NCI-H460 (cell line): Measurements from ENCODE around the gene PCDH9. TPM values are rescaled to one million over a fixed set of nuclear protein-coding genes. Genes with fewer than 3 reads are reported as not detected.
"Not testable (repeated sequence)": the region's sequence is repeated elsewhere in the genome, so short reads cannot be mapped to it uniquely, and the experiment has no call there.

Experiments
- DNase-seq: peaks from one replicate; pipeline ENCODE4 v3.0.0-alpha.2; 2016; ENCODE audit warnings: low read depth; ENCODE audit errors: extremely low read depth
- total RNA-seq: library from RNA; depleted of rRNA; stranded (reverse); fragments of >200 nt; shearing (Covaris generic); gene quantifications from 2 replicates; pipeline ENCODE4 v1.2.3, GENCODE V29; 2014

Gene PCDH9
- total RNA-seq, 1 experiment from 2014 or later, result 3.0 TPM

DNA sequence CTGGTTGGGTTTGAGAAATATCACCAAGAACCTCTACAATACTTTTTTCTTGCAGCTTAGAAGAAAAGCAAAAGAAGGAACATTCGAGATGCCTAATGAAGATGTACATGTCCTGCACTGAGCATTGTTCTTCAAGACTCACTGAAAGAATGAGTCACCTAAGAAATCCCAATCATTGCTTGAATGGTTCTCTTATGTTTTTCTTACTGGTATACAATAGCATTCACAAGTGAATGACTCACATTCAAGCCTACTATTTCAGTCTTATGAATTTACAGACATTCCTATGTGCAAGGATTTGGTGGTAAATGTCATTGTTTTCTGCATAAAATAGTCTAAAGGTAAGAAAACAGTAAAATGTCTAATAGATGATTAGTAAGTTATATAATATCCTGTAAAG lies 594.6 kb downstream of the PCDH9 start:
- DNase-seq, result peak; percentile 9

GRCh38 chr13:66634384-66634783 lies 595.8 kb downstream of the PCDH9 start:
- DNase-seq, result no peak

DNA sequence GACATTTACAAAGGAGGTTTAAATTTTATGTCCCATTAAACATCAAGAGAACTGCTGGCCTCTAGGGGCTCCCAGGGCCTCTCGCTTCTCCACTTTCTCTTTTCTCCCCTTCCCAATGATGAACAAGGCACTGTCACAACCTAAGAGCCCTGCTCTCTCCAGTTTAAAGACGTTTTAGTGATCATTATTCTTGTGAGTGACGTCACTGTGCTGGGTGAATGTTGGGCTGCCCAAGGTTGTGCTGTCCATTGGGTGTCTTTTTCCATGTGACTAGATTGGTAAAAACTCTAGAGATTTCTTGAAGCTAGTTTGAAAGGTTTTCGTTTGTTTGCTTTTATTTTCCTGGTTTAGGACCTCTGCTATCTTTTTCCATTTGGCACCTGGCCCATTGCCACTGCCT lies 602.6 kb downstream of the PCDH9 start:
- DNase-seq, result no peak

GRCh38 chr13:66624302-66624701 lies 605.8 kb downstream of the PCDH9 start:
- DNase-seq, result no peak

- DNase-seq, result no peak
Observed at GRCh38 chr13:66623129-66623820, 606.9 kb downstream of the PCDH9 start.

DNA sequence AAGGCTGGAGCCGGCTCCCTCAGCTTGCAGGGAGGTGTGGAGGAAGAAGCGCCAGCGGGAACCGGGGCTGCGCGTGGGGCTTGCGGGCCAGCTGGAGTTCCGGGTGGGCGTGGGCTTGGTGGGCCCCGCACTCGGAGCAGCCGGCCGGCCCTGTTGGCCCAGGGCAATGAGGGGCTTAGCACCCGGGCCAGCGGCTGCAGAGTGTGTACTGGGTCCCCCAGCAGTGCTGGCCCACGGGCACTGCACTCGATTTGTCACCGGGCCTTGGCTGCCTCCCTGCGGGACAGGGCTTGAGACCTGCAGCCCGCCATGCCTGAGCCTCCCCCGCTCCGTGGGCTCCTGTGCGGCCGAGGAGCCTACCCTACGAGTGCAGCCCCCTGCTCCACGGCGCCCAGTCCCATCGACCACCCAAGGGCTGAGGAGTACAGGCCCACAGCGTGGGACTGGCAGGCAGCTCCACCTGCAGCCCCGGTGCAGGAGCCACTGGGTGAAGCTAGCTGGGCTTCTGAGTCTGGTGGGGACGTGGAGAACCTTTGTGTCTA lies 608.2 kb downstream of the PCDH9 start:
- not testable (repeated sequence) for DNase-seq

GRCh38 chr13:66618702-66619101 lies 611.4 kb downstream of the PCDH9 start:
- DNase-seq, result peak; percentile 25

DNA sequence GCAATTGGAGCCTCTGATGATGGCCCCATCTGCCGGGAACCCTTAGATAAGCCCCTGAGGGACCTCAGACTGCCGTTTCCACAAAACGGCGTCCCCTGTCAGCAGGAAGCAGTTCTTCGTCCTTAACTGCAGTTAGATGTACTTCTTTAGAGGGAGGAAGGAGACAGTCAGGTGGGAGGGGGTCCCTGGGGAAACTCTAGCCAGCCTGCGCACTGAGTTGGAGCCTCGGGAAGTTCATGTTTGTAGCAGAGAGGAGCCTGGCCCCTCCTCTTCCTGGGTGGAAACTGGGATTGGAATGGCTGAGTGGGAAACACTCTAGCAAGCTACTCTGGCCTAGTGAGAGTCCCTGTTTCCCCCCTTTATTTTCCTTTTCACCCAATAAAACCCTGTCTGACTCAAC lies 612.4 kb downstream of the PCDH9 start:
- DNase-seq, result no peak

DNA sequence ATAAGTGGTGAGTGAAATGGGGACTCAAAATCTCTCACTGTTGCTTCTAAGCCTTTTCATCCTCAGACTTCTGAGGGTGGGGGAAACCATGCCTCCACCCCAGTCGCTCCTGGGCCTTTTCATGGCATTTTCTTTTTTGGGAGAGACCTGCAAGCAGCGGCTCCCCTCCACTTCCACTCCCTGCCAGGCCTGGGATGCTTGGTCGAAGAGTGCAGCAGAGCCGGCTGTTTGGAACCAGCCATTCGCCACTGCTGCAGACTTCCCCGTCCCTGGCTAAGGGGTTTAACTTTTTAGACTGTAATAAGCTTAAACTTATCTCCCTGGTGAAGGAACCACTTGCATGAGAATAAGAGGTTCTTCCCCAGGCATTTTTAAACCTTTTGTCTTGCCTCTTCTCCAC lies 617.2 kb downstream of the PCDH9 start:
- no peak for DNase-seq

GRCh38 chr13:66586489-66586888 lies 643.6 kb downstream of the PCDH9 start:
- DNase-seq, result no peak

- DNase-seq, result no peak
Observed at GRCh38 chr13:66585669-66586203, 644.4 kb downstream of the PCDH9 start.

- no peak for DNase-seq
Observed at GRCh38 chr13:66581675-66582074, 648.5 kb downstream of the PCDH9 start.

- DNase-seq, result no peak
Observed at GRCh38 chr13:66578305-66578704, 651.8 kb downstream of the PCDH9 start.

DNA sequence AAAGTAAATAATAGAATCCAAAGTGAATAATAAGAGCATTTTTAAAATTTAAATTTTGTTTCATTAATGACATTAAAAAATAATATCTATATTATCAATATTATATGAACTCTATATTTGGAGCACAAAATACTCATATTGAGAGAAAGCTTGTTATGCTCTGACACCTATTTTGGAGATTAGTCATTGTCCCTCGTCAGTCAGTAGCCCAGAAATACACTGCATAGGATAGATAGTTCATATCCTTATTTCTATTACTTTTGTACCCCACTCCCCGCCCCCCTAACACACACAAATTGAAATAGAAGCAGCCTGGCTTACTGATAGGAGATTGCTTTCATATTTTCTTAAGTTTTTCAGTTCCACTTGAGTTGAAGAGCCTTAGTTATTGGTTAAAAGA lies 652.8 kb downstream of the PCDH9 start:
- no peak for DNase-seq

- no peak for DNase-seq
Observed at GRCh38 chr13:66576381-66576780, 653.8 kb downstream of the PCDH9 start.

- DNase-seq, result no peak
Observed at GRCh38 chr13:66574606-66575005, 655.5 kb downstream of the PCDH9 start.

GRCh38 chr13:66567899-66568612 lies 662.1 kb downstream of the PCDH9 start:
- DNase-seq, result no peak

- DNase-seq, result no peak
Observed at GRCh38 chr13:66565279-66565678, 664.9 kb downstream of the PCDH9 start.

GRCh38 chr13:66563076-66563475 lies 667.1 kb downstream of the PCDH9 start:
- DNase-seq, result no peak

DNA sequence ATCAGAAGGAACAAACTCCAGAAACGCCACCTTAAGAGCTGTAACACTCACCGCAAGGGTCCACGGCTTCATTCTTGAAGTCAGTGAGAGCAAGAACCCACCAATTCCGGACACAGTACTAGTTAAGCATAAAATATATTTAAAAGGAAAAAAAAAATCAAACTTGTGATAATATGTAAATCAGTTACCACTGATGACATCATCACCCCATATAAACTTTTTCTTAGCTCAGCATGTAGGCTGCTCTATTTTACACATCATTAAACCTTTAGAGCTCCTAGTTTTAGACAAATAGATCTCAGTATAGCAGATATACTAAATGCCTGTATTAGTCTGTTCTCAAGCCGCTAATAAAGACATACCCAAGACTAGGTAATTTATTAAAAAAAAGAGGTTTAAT lies 668.1 kb downstream of the PCDH9 start:
- no peak for DNase-seq

- no peak for DNase-seq
Observed at GRCh38 chr13:66560991-66561390, 669.1 kb downstream of the PCDH9 start.

GRCh38 chr13:66560189-66560588 lies 669.9 kb downstream of the PCDH9 start:
- DNase-seq, result no peak
